ENCODE measurements around the gene ZNF260. TPM values are rescaled to one million over a fixed set of nuclear protein-coding genes. Genes with fewer than 3 reads are reported as not detected.

The ZNF260 gene
- total RNA-seq, 1 experiment from 2014 or later, result 24.1 TPM

Other genes starting within 250 kb of the ZNF260 start
- gene ZFP14, start 149.1 kb downstream of the ZNF260 start, total RNA-seq (2021), result 7.9 to 9.6 TPM (median 8.5 TPM) in 3 replicates
- 11.6 to 13.1 TPM (median 12.1 TPM) in 3 replicates for gene ZFP82, start 109.6 kb downstream of the ZNF260 start, total RNA-seq (2021)
- gene ZNF566, start 38.7 kb downstream of the ZNF260 start, total RNA-seq (2021), result 10.5 to 13.7 TPM (median 12.9 TPM) in 3 replicates
- gene ZNF529, start 45.0 kb upstream of the ZNF260 start, total RNA-seq (2021), result 13.1 to 16.1 TPM (median 14.4 TPM) in 3 replicates
- 8.2 to 9.5 TPM (median 8.8 TPM) in 3 replicates for gene ZNF382, start 77.0 kb upstream of the ZNF260 start, total RNA-seq (2021)
- 6.5 to 7.1 TPM (median 7.0 TPM) in 3 replicates for gene ZNF461, start 138.6 kb upstream of the ZNF260 start, total RNA-seq (2021)
- gene ZNF567, start 159.3 kb upstream of the ZNF260 start, total RNA-seq (2021), result 9.7 to 10.9 TPM (median 10.2 TPM) in 3 replicates
- 46.9 to 65.9 TPM (median 47.2 TPM) in 3 replicates for gene ZNF850, start 244.5 kb upstream of the ZNF260 start, total RNA-seq (2021)